OCI-LY3 (cell line): ENCODE results near the gene GSS.

ENCODE experiments used
- H2AFZ ChIP-seq: fragments of 200-600, 300-600 bp; shearing (Covaris generic); 2 replicates; pipeline ENCODE4 v1.6.0; 2014; ENCODE audit warnings: antibody characterized with exemption, low read depth, low read length
- H3K27ac ChIP-seq: fragments of 200-600, 300-600 bp; sonication (generic); 2 replicates; pipeline ENCODE4 v1.5.1; 2014; ENCODE audit warnings: mild to moderate bottlenecking, low read length, moderate library complexity, mixed read lengths
- H3K27me3 ChIP-seq: fragments of 200-600, 300-600 bp; sonication (generic); 2 replicates; pipeline ENCODE4 v1.6.1; 2014; ENCODE audit warnings: low read depth, low read length, mixed read lengths
- H3K36me3 ChIP-seq: fragments of 200-600, 300-600 bp; sonication (generic); replicated peaks from 2 replicates; pipeline ENCODE3; 2014; ENCODE audit warnings: low read depth, low read length, mixed read lengths
- H3K4me1 ChIP-seq: fragments of 300-600, 200-600 bp; sonication (generic); 2 replicates; pipeline ENCODE4 v1.6.1; 2014; ENCODE audit warnings: low read length, mixed read lengths
- H3K4me2 ChIP-seq: fragments of 200-600, 300-600 bp; sonication (generic); 2 replicates; pipeline ENCODE4 v1.6.1; 2014; ENCODE audit warnings: low read length, mixed read lengths
- H3K4me3 ChIP-seq: fragments of 300-600, 200-600 bp; sonication (generic); 2 replicates; pipeline ENCODE4 v1.5.1; 2014; ENCODE audit warnings: antibody characterized with exemption, mild to moderate bottlenecking, low read length, moderate library complexity
- H3K79me2 ChIP-seq: fragments of 300-600, 200-600 bp; shearing (Covaris generic); 2 replicates; pipeline ENCODE4 v1.6.1; 2014; ENCODE audit warnings: mild to moderate bottlenecking, low read length, mixed read lengths
- H3K9ac ChIP-seq: fragments of 300-600, 200-600 bp; shearing (Covaris generic); 2 replicates; pipeline ENCODE4 v1.6.0; 2014; ENCODE audit warnings: mild to moderate bottlenecking, low read length, moderate library complexity
- H3K9me3 ChIP-seq: fragments of 200-600, 300-600 bp; shearing (Covaris generic); 2 replicates; pipeline ENCODE4 v1.6.1; 2014; ENCODE audit warnings: low read length, mixed read lengths; ENCODE audit not compliant: insufficient read depth
- H4K20me1 ChIP-seq: fragments of 200-600, 300-600 bp; sonication (generic); 2 replicates; pipeline ENCODE4 v1.6.1; 2016; ENCODE audit warnings: low read length, mixed read lengths; ENCODE audit not compliant: insufficient read depth
- CTCF ChIP-seq: fragments of 200-600, 300-600 bp; sonication (generic); IDR thresholded peaks from 2 replicates; pipeline ENCODE4 v1.5.1; 2014; ENCODE audit warnings: antibody characterized with exemption, low read length, low read depth
- EZH2phosphoT487 ChIP-seq: fragments of 200-600 bp; shearing (Covaris generic); IDR thresholded peaks from 2 replicates; pipeline ENCODE4 v1.6.1; 2018; ENCODE audit warnings: antibody characterized with exemption, mixed run types, low read depth

Gene GSS

GRCh38 chr20:34926581-34926980, 29.0 kb downstream of the GSS start:
- Histone ChIP-seq H2AFZ (no peak overlapping the region), H3K27me3 (no peaks in the 10 kb centered on the region), H4K20me1 (no peaks in the 10 kb centered on the region), H3K27ac (no peak overlapping the region), H3K9ac (no peak overlapping the region), H3K79me2 (no peaks in the 10 kb centered on the region), H3K4me3 (no peak overlapping the region), H3K36me3 (peaks cover 43% of the 10 kb centered on the region), H3K9me3 (no peaks in the 10 kb centered on the region), H3K4me1 (no peaks in the 10 kb centered on the region), H3K4me2 (no peak overlapping the region)
- TF ChIP-seq EZH2phosphoT487 (no peak), CTCF (no peak)

- H3K27ac ChIP-seq, result no peak overlapping the region
Measured at GRCh38 chr20:34925981-34926380, 29.6 kb downstream of the GSS start.

GRCh38 chr20:34925341-34925740, 30.3 kb downstream of the GSS start:
- no peak overlapping the region for H3K27ac ChIP-seq
- H3K79me2 ChIP-seq, result no peaks in the 10 kb centered on the region
- no peak overlapping the region for H2AFZ ChIP-seq
- no peak overlapping the region for H3K9ac ChIP-seq
- TF ChIP-seq CTCF (no peak), EZH2phosphoT487 (no peak)
- H3K9me3 ChIP-seq, result no peaks in the 10 kb centered on the region
- no peak overlapping the region for H3K4me3 ChIP-seq
- no peaks in the 10 kb centered on the region for H3K4me1 ChIP-seq
- H4K20me1 ChIP-seq, result no peaks in the 10 kb centered on the region
- no peaks in the 10 kb centered on the region for H3K27me3 ChIP-seq
- peaks cover 34% of the 10 kb centered on the region for H3K36me3 ChIP-seq
- no peak overlapping the region for H3K4me2 ChIP-seq

More at GRCh38 chr20:34925981-34926380, 29.6 kb downstream of the GSS start:
- peaks cover 41% of the 10 kb centered on the region for H3K36me3 ChIP-seq
- H3K4me1 ChIP-seq, result no peaks in the 10 kb centered on the region
- H4K20me1 ChIP-seq, result no peaks in the 10 kb centered on the region
- no peaks in the 10 kb centered on the region for H3K9me3 ChIP-seq
- TF ChIP-seq EZH2phosphoT487 (no peak), CTCF (no peak)
- no peaks in the 10 kb centered on the region for H3K27me3 ChIP-seq
- H3K79me2 ChIP-seq, result no peaks in the 10 kb centered on the region
- no peak overlapping the region for H2AFZ ChIP-seq
- H3K9ac ChIP-seq, result no peak overlapping the region
- H3K4me2 ChIP-seq, result no peak overlapping the region
- no peak overlapping the region for H3K4me3 ChIP-seq

GRCh38 chr20:34923414-34923813, 32.2 kb downstream of the GSS start:
- H3K9ac ChIP-seq, result no peak overlapping the region
- H3K4me1 ChIP-seq, result no peaks in the 10 kb centered on the region
- no peak overlapping the region for H2AFZ ChIP-seq
- H3K36me3 ChIP-seq, result peaks cover 19% of the 10 kb centered on the region
- H3K4me2 ChIP-seq, result no peak overlapping the region
- H3K27me3 ChIP-seq, result no peaks in the 10 kb centered on the region
- H3K79me2 ChIP-seq, result no peaks in the 10 kb centered on the region
- no peaks in the 10 kb centered on the region for H4K20me1 ChIP-seq
- no peak overlapping the region for H3K27ac ChIP-seq
- TF ChIP-seq EZH2phosphoT487, result no peak
- TF ChIP-seq CTCF, result no peak
- no peak overlapping the region for H3K4me3 ChIP-seq
- H3K9me3 ChIP-seq, result no peaks in the 10 kb centered on the region
